Activated T-helper 1 cell treated with anti-CD3 and anti-CD28 coated beads, Interleukin-2, amount 50 U/mL, for 16 hours (primary cell): ENCODE measurements around the gene KANTR.
"Not testable (repeated sequence)": the region's sequence is repeated elsewhere in the genome, so short reads cannot be mapped to it uniquely, and the experiment has no call there.

ENCODE experiments used
- DNase-seq, 2 donors: peaks; one replicate each; pipeline ENCODE4 v3.0.0-alpha.2; 2020; ENCODE audit warnings: low read depth in 1 of 2, low spot score in 1 of 2

KANTR gene

DNA sequence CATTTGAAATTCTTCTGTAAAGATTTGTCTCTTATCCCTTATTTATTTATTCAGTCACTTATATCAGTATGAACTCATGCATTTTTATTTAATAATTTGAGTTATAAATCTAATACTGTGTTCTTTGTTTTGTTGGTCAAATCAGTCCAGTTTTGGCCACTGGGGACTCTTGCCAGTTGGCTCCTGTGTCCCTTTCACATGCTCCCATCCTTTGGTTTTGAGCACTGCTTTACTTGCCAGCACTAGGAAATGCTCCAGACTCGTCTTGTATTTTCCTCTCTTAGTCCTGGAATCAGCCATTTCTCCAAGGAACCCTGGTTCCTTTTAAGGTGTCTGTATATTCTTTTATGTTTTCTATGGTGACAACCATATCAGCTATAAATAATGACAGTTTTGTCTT is 28.1 kb downstream of the KANTR start:
- DNase-seq: no peak

DNA sequence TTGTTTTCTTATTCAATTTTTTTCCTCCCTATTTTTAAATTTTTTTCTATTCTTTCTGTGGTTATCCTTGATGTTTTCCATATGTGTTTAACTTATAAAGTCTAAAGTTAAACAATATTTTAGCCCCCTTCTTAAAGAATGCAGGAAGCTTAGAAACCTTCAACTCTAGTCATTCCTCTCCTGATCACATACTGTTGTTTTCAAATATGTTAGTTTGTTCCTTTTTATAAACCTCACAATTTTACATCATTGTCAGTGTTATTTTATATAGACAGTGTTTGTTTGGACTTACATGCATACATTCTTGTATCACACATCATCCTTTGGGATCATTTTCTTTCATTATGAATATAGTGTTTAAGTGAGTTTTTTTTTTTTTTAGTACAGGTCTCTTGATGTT is 31.6 kb downstream of the KANTR start:
- no peak for DNase-seq

DNA sequence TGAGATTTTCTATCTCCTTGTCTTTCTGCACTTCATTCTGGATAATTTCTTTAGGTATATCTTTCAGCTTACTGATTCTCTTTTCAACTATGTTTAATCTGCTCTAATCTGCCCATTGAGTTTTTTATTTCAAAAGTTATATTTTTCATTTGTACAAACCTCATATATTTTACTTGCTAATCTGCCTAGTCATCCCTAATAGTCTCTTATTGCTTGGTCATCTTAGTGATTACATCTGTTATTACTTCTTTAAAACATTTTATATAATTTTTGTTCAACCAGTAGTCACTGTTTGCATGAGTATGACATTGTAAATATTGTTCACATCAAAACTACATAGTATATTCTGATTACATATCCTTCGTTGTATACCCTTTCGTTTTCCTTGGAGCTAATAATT is 32.4 kb downstream of the KANTR start:
- no peak for DNase-seq

DNA sequence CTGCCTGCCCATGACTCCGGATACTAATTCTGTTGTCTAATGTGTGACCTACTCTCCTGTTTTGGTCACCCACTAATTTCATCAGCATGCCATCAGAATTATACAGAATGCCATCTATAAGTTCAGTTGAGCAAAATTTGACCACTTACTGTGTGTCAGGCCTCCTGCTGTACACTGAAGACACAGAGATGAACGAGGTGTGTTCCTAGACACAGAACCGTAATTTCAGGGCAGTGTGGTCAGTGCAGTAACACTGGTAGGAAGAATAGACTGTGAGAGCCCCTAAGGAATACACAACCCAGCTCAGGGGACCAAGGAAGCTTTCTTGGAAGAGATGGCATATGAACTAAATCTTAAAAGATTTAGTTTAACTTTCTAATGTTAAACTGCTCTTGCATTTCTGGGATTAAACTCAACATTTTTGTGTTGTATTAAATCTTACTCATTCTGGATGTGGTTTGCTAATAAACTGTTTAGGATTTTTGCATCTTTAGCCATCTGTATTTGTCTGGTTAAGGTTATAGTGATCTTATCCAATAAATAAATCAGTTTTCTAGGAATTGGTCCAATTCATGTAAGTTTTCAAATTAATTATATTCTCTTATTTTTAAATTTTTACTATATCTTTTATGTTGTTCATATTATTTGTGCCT is 34.3 kb downstream of the KANTR start:
- DNase-seq: no peak

DNA sequence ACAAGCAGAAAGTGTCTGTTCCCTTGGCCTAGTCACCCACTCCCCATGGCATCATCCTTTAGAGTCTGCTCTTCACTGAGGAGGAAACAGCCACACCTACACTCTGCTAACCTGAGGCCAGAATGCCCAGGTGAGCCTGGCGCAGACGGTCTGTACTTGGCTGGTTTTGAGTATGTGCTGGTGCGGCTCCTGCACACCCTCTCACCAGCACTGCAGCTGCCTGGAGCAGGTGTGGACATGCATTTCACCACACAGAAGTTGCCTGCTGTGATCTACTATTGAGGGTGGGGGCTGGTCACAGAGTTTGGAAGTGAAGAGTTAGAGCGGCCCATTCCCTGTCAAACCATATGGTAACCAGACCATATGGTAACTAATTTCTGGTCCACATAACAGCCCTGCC is 39.5 kb downstream of the KANTR start:
- DNase-seq: no peak

DNA sequence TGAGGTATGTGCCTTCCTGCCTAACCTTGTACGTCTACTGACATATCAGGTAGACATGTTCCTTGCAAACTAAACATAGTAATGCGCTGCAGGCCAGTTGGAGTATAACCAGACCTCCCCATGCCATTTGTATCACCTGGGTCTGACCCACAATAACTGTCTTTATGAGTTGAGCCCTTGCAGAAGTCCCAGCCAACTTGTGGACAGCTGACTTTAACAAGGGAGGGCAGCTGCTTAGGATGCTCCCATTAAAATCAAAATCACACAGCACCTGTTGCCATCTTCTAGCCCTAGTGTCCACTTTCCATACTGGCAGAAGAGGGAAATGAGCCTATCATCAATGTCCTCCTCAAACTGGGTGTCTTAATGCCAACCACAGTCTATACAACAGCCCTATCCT is 41.6 kb downstream of the KANTR start:
- no peak for DNase-seq

DNA sequence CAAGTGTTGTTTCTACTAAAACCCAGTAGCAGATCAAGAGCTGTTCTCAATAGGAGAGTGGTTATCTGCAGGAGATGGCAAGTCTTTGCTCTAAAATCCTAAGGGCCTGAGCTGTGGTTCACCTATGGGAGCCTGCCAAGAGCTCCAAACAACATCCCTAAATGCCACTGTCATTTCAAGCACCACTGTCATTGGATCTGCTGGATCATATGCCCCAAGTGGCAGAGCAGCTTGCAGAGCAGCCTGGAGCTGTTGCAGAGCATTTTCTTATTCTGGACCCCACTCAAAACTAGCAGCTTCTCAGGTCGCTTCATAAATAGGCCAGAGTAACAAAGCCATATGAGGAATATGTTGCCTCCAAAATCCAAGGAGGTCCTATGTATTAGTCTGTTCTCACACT is 59.6 kb downstream of the KANTR start:
- DNase-seq: no peak

DNA sequence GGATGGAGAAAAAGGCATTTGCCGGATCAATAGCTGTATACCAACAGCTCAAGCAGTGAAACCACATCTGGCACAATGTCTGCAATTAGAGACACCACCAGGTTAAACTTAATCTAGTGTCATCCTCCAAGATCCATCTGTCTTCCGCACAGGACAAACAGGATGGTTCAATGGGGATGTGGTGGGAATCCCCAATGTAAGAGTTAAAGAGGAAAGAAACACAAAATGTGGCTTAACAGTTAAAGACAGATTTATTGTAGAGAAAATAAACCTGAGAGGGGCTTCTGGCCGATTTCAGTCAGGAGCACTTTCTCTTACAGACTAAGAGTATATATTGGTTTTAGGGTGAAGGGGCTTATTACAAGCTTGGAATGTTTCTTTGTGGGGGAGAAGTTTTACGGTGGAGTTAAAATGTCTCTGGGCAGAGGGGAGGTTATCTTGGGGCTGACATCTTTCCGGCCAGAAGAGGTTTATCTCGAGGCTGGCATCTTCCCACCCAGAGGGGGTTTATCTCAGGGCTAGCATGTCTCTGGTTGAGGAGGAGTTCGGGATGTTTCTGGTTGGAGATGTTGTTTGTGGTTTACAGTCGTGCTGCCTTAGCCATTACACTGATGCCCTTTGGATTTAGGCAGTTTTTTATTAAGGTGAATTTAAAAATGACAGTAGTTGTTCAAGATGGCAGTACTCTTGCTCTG is 61.7 kb downstream of the KANTR start:
- no peak for DNase-seq

DNA sequence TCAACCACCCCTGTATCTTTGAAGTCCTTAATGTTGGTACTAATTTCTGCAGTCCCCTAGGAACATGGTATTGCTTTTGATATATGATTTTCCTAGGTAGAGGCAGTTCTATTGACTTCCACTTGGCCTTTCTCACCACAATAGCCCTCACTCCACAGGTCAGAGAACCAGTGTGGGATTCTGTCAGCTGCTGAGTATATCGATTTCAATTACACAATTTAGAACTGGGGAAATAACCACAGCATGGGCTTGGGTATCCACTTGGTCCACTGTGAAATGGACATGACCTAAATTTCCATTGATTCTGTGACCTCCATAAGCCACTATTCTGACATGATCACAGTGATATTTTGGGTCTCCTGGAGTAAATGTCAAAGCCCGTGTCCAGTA is 62.3 kb downstream of the KANTR start:
- DNase-seq: no peak

DNA sequence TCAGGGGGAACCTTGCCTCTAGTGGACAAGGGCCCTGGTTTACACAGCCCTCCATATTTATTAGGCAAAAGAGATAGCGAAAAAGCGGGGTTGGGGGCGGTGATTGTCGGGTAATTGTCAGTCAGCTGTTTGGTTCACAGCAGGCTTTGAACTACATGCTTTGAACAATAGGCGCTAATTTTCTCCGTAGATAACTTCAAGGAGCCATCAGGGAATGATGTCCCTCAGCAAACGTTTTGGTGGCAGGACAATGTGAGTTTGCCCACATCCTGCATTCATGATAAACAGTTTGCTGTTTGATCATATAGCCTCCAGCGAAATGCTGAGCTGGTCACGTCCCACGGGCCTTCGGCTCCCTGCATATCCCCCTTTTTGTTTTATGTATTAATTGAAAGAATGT is 65.2 kb downstream of the KANTR start:
- no peak for DNase-seq

DNA sequence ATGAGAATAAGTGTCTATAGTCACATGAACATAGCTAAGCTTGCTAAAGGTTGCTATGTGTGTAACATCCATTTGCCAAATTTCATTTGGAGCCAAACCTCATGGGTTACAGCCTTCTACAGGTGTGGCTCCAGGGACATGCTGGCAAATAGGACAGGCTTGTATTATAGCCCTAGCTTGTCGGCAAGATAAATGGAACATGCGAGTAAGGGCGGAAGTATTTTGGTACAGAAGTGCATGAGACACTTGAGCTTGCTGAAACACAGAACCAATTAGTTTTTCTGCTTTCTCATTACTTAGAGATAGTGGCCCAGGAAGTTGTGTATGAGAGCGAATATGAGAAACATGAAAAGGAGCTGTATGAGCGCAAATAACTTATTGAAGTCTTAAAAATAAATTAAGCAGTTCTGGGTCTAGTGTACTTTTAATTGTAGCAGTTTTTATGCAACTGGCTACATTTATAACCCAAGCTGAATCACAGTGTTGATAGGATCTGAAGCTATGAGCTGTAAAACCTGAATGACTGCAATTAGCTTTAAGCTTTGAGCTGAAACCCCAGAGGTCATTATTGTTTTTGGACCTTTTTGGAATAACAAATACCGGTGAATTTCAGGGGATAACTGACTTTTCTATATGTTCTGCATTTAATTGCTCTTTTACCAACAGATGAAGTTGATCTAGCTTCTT is 66.5 kb downstream of the KANTR start:
- no peak for DNase-seq

DNA sequence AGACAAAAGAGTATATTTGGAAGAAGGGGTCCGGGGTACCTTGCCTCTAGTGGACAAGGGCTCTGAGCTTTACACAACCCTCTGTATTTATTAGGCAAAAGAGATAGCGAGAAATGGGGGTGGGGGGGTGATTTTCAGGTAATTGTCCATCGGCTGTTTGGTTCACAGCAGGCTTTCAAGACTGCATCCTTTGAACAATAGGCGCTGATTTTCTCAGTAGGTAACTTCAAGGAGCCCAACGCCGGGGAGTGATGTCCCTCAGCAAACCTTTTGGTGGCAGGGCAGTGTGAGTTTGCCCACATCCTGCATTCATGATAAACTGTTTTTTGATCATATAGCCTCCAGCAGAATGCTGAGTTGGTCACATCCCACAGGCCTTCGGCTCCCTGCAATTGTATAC is 69.5 kb downstream of the KANTR start:
- DNase-seq: no peak

DNA sequence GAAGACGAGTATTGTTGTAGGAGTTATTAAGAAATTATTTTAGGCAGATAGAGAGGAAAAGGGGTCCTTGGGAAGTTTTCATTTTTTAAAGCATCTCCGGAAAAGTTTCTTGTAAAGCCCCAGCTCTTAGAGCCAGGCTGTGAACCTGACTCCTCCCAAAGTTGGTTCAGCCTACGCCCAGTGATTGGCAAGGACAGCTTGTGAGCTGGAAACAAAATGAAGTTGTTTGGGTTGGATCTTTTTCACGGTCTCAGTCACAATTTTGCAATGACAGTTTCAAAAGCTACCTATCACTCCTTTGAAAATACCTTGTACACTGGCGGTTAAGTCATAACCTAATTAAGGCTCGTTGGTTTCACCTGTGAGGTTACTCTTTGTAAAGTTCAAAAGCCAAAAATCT is 70.6 kb downstream of the KANTR start:
- DNase-seq: not testable (repeated sequence)

DNA sequence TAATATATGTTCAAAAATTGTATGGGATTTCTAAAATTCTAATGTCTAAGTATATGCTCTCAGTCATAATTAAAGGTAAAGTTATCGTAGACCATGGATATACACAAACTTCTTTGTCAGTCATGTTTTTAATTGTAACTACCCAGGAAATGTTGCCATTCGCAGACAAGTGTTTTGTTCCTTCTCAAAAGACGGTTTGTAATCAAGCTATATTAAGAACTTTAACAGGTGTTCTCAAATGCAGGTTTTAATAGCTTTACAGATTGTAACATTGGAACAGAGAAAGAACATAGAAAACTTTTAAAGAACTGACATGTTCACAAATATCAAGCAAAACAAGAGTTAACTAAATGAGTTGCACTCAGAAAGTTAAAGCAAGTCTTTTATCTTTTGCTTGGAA is 72.2 kb downstream of the KANTR start:
- DNase-seq: no peak

DNA sequence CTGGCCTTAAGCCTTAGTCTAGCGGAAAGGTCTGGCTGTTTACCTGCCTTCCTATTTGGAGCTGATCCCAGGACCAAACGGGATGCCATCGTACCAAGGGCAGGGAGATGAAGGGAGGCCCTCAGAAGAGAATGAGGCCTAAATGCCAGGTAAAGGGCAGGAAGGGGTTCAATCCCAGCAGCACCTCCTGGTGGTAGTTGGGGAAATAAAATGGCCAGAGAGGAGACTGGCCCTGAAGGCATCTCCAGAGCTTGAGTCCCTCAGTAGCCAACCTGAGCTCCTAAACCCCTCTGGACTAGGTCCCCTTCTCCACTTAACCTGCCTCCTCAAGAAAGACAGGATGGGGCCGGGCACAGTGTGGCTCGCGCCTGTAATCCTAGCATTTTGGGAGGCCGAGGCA is 77.4 kb downstream of the KANTR start:
- DNase-seq: no peak
